Kidney (tissue), 14 donors: ENCODE results near the gene ITPR1. TPM values are rescaled to one million over a fixed set of nuclear protein-coding genes. Genes with fewer than 3 reads are reported as not detected.

Experiments
- DNase-seq, 5 donors: peaks; one replicate each; pipeline ENCODE4 v3.0.0-alpha.2; 2013 to 2020
- FAIRE-seq: peaks from 2 replicates; lab custom pipeline; 2012; peaks lifted over from hg19 to GRCh38; lab: Jason Lieb, UNC
- H3K27ac ChIP-seq, 2 donors: one replicate each; pipeline ENCODE4 v1.7.0; 2013; ENCODE audit warnings: low read depth in 2 of 2, low read length in 2 of 2, inconsistent platforms in 1 of 2
- H3K27me3 ChIP-seq: one replicate; pipeline ENCODE4 v1.7.1; 2013; ENCODE audit warnings: low read length, inconsistent platforms; ENCODE audit not compliant: control insufficient read depth, insufficient read depth
- H3K36me3 ChIP-seq, 3 donors: one replicate each; pipeline versions ENCODE4 v1.7.0 to v1.7.1; 2013; ENCODE audit warnings: low read length in 3 of 3, control low read depth in 1 of 3, inconsistent platforms in 1 of 3; ENCODE audit not compliant: insufficient read depth in 3 of 3, control insufficient read depth in 2 of 3
- H3K4me1 ChIP-seq, 3 donors: one replicate each; pipeline versions ENCODE4 v1.7.0 to v1.7.1; 2013; ENCODE audit warnings: low read length in 3 of 3, inconsistent platforms in 1 of 3, low read depth in 1 of 3; ENCODE audit not compliant: control insufficient read depth in 2 of 3, insufficient read depth in 2 of 3
- H3K4me3 ChIP-seq, 3 donors: one replicate each; pipeline versions ENCODE4 v1.7.0 to v1.8.1; 2013; ENCODE audit warnings: low read length in 3 of 3, control low read depth in 1 of 3, inconsistent platforms in 1 of 3
- H3K9ac ChIP-seq, 3 donors: one replicate each; pipeline versions ENCODE4 v1.7.0 to v1.7.1; 2013; ENCODE audit warnings: low read length in 3 of 3, control low read depth in 1 of 3, inconsistent platforms in 1 of 3
- H3K9me3 ChIP-seq, 3 donors: one replicate each; pipeline versions ENCODE4 v1.7.0 to v1.7.1; 2013; ENCODE audit warnings: low read length in 3 of 3, control low read depth in 1 of 3, inconsistent platforms in 1 of 3; ENCODE audit not compliant: control insufficient read depth in 2 of 3, insufficient read depth in 1 of 3
- intact Hi-C: fragments of 100-400 bp; cut with DNase I; formaldehyde crosslinking; loops from one replicate; pipeline ENCODE4 v1.11.1; 2022
- polyA plus RNA-seq: library from polyadenylated mRNA; stranded (reverse); fragments of 350-450 nt; fragmentation: Illumina TruSeq; extraction: RNeasy Lipid Tissue Mini Kit (QIAGEN cat#74804); gene quantifications from one replicate; pipeline ENCODE4 v1.2.3, GENCODE V29; 2014; ENCODE audit warnings: low read depth, low replicate concordance; ENCODE audit not compliant: insufficient read depth
- total RNA-seq: library from RNA; stranded (reverse); fragmentation: NEBNext Ultra II Directional; extraction: Animal tissue kit (Norgen Biotek cat#: 25700); gene quantifications from one replicate; pipeline ENCODE4 v1.2.1, GENCODE V29; 2021
- TF ChIP-seq, protein P1 (sequence below): IDR thresholded peaks from 3 replicates; pipeline ENCODE4 v1.5.1; 2012; ENCODE audit warnings: mild to moderate bottlenecking, moderate library complexity, borderline replicate concordance; ENCODE audit not compliant: insufficient read depth; ENCODE audit errors: extremely low read depth
- donor health status: control.
- donor health status: control.
- donor health status: control.
- donor health status: control.
- donor health status: control.
- donor health status: DM: yes; HTN: yes; CAD: no.
- donor health status: Normal renal cell carcinoma (clear cell type).

The ITPR1 gene
- total and polyA plus RNA-seq, 2 donors from 2014 or later = 30.2 to 81.2 TPM

DNA sequence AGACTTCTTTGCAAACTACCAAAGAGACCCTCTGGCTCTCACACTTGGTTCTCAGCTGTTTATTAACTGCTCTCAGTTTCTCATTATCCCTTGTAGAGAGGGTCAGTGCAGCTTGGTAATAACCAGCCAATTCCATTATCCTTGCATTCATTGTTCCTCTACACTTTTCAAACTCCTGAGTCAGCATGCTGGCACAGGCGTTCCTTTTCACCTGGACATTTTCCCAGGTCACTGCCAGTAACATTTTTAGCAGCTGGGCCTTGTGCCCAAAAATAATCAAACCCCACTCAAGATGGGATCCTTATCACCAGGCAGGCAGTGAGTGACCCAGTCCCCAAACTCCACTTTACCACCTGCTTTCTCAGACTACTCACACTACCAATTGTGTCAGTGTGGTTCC lies 21.2 kb upstream of the ITPR1 start:
- DNase-seq (no peak), FAIRE-seq (no peak)
- H3K36me3 ChIP-seq = no peaks in the 10 kb centered on the region
- no peaks in the 10 kb centered on the region for H3K27me3 ChIP-seq
- H3K9me3 ChIP-seq = no peaks in the 10 kb centered on the region
- TF ChIP-seq, protein P1, sequence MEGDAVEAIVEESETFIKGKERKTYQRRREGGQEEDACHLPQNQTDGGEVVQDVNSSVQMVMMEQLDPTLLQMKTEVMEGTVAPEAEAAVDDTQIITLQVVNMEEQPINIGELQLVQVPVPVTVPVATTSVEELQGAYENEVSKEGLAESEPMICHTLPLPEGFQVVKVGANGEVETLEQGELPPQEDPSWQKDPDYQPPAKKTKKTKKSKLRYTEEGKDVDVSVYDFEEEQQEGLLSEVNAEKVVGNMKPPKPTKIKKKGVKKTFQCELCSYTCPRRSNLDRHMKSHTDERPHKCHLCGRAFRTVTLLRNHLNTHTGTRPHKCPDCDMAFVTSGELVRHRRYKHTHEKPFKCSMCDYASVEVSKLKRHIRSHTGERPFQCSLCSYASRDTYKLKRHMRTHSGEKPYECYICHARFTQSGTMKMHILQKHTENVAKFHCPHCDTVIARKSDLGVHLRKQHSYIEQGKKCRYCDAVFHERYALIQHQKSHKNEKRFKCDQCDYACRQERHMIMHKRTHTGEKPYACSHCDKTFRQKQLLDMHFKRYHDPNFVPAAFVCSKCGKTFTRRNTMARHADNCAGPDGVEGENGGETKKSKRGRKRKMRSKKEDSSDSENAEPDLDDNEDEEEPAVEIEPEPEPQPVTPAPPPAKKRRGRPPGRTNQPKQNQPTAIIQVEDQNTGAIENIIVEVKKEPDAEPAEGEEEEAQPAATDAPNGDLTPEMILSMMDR = no peak
- no peak overlapping the region for H3K27ac ChIP-seq
- intact Hi-C loops = no loop called here
- H3K4me1 ChIP-seq = peaks cover 0 to 2% (median 0%) of the 10 kb centered on the region in 3 donors
- no peak overlapping the region for H3K9ac ChIP-seq
- no peak overlapping the region for H3K4me3 ChIP-seq

DNA sequence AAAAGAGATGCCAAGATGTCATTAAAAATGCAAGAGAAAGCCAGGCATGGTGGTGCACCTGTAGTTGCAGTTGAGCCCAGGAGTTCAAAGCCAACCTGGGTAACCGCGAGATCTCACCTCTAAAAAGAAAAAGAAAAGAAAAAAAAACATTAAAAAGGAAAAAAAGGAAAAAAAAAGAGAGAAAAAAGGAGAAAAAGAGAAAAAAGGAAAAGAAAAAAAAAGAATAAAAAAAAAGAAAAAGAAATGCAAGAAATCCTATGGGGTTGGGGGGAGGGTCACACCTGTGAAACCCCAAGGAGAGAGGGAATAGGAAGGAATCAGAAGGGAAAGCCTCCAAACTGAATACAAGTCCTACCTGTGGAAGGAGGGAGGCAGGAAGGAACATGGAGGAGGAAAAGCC lies 20.8 kb upstream of the ITPR1 start:
- H3K4me1 ChIP-seq = peaks cover 0 to 2% (median 0%) of the 10 kb centered on the region in 3 donors
- H3K27ac ChIP-seq = no peak overlapping the region
- TF ChIP-seq, protein P1 = no peak
- H3K9ac ChIP-seq = no peak overlapping the region
- DNase-seq (no peak), FAIRE-seq (no peak)
- H3K36me3 ChIP-seq = no peaks in the 10 kb centered on the region
- H3K27me3 ChIP-seq = no peaks in the 10 kb centered on the region
- intact Hi-C loops = no loop called here
- H3K4me3 ChIP-seq = no peak overlapping the region
- no peaks in the 10 kb centered on the region for H3K9me3 ChIP-seq

DNA sequence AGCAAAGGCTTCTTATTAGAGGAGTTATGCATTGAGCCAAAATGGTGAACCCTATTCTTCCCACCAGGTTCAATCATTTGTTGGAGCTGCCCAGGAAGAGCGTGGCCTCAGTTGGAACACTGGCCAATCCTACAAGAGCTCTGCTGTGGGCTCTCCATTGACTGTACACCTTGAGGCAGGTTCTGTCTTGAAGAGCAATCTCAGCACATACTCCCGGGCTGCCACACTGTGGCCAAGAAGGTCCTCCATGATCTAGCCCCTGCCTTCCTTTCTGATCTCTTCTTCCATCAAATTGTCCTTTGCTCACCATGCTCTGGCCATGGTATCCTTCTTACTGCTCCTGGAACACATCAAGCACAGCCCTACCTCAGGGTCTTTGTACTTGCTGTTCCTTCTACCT lies 20.4 kb upstream of the ITPR1 start:
- FAIRE-seq = no peak
- H3K9ac ChIP-seq = no peak overlapping the region
- H3K27me3 ChIP-seq = no peaks in the 10 kb centered on the region
- no peak for DNase-seq
- intact Hi-C loops = no loop called here
- no peak overlapping the region for H3K4me3 ChIP-seq
- no peaks in the 10 kb centered on the region for H3K36me3 ChIP-seq
- peaks cover 0 to 2% (median 0%) of the 10 kb centered on the region in 3 donors for H3K4me1 ChIP-seq
- H3K27ac ChIP-seq = no peak overlapping the region
- H3K9me3 ChIP-seq = no peaks in the 10 kb centered on the region
- TF ChIP-seq, protein P1 = no peak
